Eye (tissue), 1 donor: Measurements from ENCODE around the gene ZBTB16.

Source experiments
- DNase-seq: peaks from one replicate; pipeline ENCODE4 v3.0.0-alpha.2; 2015

ZBTB16 gene

GRCh38 chr11:114273071-114273470, 213.6 kb downstream of the ZBTB16 start:
- no peak for DNase-seq

- DNase-seq = no peak
Measured at GRCh38 chr11:114273890-114274635, 214.6 kb downstream of the ZBTB16 start.

GRCh38 chr11:114274637-114275036, 215.1 kb downstream of the ZBTB16 start:
- DNase-seq = no peak

- DNase-seq = no peak
Measured at GRCh38 chr11:114275280-114275679, 215.8 kb downstream of the ZBTB16 start.

- no peak for DNase-seq
Measured at GRCh38 chr11:114276077-114276476, 216.6 kb downstream of the ZBTB16 start.

DNA sequence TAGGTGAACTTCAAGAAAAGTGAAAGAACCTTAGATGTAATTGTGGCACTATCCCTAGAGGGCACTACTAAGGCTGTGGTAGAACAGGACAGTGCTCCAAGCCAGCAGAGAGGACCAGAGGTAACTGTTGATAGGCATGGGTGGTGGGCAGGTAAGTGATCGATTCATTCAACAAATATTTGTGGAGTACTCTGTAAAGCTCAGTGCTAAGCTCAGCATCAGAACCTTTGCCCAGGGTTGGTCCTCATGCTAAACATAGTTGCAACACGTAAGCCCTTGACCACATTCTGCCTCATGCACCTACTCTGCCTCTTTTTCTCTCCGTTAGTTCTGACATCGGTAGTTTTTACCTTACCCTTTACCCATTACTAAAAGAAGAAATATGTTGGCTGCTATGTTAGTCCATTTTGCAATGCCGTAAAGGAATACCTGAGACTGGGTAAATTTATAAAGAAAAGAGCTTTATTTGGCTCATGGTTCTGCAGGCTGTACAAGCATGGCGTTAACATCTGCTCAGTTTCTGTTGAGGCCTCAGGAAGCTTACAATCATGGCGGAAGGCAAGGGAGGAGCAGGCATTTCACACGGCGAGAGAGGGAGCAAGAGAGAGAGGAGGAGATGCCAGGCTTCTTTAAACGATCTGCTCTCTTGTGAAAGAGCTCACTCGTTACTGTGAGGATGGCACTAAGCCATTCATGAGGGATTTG, 218.3 kb downstream of the ZBTB16 start:
- no peak for DNase-seq

- no peak for DNase-seq
Measured at GRCh38 chr11:114278342-114279065, 219.0 kb downstream of the ZBTB16 start.

- DNase-seq = no peak
Measured at GRCh38 chr11:114279792-114280546, 220.5 kb downstream of the ZBTB16 start.

- peak; percentile 86 for DNase-seq
Measured at GRCh38 chr11:114280696-114281095, 221.2 kb downstream of the ZBTB16 start.

DNA sequence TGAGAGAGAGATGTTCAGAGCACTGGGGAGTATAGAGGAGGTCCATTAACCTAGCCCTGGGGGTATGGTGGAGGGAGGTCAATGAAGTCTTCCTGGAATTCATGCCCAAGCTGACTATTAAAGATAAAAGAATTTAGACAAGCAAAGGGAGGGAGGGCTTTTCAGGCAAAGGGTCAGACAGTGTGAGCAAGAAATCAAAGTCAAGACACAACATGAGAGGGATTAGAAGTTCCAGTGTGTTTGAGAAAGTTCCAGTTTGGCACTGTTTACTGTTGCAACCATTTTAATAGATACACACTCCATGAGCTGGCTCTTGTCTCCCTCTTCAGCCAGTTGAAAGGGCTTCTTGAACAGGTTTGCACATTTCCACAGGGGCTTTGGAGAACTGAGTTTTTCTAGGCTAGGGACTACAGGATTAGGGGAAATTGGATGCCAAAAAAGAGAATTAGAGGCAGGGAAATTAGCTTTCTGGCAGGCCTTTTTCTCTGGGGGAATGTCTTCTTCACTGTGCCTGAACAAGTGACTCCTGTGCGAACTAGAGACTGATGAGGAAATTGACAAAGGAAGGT, 222.0 kb downstream of the ZBTB16 start:
- DNase-seq = no peak

DNA sequence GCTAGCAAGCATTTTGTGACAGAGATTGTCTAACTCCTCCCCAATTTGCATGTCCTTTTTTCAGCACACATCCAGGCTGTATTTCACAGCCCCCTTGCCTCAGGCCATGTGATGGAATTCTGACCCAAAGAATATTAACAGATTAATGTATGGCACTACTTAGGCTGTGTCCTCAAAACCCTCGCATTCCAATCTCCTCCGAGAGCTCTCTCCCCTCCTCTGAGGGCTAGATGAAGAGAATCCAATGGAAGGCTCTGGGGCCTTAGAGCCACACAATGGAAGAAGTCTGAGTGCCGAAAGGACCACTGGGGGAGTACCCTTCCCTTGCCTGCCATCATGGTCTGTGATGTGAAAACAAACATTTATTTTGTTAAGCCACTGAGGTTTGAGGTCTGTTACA, 223.0 kb downstream of the ZBTB16 start:
- no peak for DNase-seq

- no peak for DNase-seq
Measured at GRCh38 chr11:114283422-114283821, 223.9 kb downstream of the ZBTB16 start.

DNA sequence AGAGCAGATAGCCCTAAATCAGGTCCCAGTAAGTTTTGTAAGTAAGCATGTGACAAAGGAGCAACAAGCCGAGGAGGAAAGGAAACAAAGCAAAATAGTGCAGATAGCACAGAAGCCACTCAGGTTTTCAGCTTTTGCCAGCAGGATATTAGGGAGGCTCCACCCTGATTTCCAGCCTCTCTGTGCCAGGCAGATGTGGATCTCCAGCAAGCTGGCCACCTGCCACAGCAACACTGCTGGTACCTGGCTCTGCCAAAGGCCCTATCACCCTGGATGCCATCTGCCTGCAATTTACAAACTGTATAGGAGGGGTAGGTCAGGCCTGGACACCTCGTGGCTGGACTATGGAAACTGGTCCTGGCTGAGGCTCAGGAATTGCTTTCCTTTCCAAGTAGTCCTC, 224.5 kb downstream of the ZBTB16 start:
- DNase-seq = no peak

- DNase-seq = no peak
Measured at GRCh38 chr11:114284914-114285313, 225.4 kb downstream of the ZBTB16 start.

- DNase-seq = no peak
Measured at GRCh38 chr11:114285599-114285998, 226.1 kb downstream of the ZBTB16 start.

GRCh38 chr11:114286229-114286628, 226.7 kb downstream of the ZBTB16 start:
- DNase-seq = no peak

- no peak for DNase-seq
Measured at GRCh38 chr11:114287154-114287553, 227.6 kb downstream of the ZBTB16 start.

GRCh38 chr11:114288136-114288535, 228.6 kb downstream of the ZBTB16 start:
- no peak for DNase-seq

DNA sequence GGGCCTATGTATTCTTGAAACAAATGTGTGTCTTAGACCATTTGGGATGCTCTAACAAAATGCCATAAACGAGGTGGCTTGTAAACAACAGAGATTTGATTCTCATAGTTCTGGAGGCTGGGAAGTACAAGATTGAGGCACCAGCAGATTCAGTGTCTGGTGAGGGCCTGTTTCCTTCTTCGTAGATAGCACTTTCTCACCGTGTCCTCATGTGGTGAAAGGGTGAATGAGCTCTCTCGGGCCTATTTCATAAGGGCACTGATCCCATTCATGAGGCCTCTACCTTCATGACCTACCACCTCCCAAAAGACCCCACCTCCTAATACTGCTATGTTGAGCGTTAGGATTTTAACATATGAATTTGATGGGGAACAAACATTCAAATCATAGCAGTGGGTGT, 230.3 kb downstream of the ZBTB16 start:
- no peak for DNase-seq

GRCh38 chr11:114290503-114291235, 231.2 kb downstream of the ZBTB16 start:
- no peak for DNase-seq

DNA sequence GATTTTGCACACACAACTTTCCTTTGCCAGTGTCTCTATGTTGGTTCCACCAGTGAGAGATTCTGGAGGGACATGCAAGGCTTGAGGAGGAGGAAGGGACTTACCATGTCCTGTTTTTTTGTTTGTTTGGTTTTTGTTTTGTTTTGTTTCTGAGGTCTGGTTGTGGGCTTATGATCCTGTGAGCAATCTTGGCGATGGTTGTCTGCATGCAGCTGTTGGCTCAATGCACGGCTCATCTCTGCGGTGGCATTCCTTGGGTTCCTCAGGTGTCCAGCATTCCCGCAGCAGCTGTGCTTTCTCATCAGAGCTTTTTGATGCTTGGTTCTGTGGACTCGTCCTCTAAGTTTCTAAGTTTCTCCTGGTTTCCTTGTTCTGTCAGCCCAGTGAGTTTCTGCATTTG, 231.9 kb downstream of the ZBTB16 start:
- no peak for DNase-seq
